OCI-LY1 (cell line): Measurements from ENCODE around the gene GLUD1.
"Not testable (repeated sequence)": the region's sequence is repeated elsewhere in the genome, so short reads cannot be mapped to it uniquely, and the experiment has no call there.

Experiments used
- EZH2 ChIP-seq: fragments of 200-600 bp; sonication (generic), shearing (Covaris generic); IDR thresholded peaks from 2 replicates; pipeline ENCODE4 v1.8.0; 2017; ENCODE audit warnings: borderline replicate concordance, mixed run types, mild to moderate bottlenecking, antibody characterized with exemption, low read length, moderate library complexity, mixed read lengths
- TF ChIP-seq, protein P1 (sequence below): fragments of 200-600 bp; sonication (generic), shearing (Covaris generic); IDR thresholded peaks from 2 replicates; pipeline ENCODE4 v1.5.1; 2017; ENCODE audit warnings: mild to moderate bottlenecking, antibody characterized with exemption, low read length, moderate library complexity, mixed read lengths

DNA sequence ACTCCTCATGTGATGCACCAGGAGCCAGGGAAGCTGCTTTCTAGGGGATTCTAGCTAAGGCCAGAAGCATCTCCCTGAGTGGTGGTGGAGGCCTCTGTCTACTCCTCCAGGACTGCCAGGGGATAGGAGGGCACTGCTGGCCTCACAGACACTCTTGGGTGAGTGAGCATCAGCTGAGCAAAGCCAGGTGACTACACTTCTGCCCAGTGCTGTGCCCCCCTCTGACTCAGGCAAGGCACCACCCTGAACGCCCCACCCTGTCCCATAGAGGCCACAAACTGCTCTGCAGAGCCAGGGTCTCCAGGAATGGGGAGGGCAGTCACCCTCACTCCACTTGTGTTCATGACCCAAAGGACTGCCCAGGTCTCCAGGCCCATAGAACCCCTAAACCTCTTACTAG, 75.1 kb downstream of the GLUD1 start:
- TF ChIP-seq, protein P1, sequence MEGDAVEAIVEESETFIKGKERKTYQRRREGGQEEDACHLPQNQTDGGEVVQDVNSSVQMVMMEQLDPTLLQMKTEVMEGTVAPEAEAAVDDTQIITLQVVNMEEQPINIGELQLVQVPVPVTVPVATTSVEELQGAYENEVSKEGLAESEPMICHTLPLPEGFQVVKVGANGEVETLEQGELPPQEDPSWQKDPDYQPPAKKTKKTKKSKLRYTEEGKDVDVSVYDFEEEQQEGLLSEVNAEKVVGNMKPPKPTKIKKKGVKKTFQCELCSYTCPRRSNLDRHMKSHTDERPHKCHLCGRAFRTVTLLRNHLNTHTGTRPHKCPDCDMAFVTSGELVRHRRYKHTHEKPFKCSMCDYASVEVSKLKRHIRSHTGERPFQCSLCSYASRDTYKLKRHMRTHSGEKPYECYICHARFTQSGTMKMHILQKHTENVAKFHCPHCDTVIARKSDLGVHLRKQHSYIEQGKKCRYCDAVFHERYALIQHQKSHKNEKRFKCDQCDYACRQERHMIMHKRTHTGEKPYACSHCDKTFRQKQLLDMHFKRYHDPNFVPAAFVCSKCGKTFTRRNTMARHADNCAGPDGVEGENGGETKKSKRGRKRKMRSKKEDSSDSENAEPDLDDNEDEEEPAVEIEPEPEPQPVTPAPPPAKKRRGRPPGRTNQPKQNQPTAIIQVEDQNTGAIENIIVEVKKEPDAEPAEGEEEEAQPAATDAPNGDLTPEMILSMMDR = not testable (repeated sequence)
- not testable (repeated sequence) for TF ChIP-seq EZH2
